NCI-H748 treated with DMSO at 0.1 percent for 48 hours (cell line): ENCODE results near the gene UBALD1.

ENCODE experiments used
- DNase-seq: peaks from one replicate; lab custom pipeline; 2025; lab: John Stamatoyannopoulos, UW

UBALD1 gene

GRCh38 chr16:4616047-4616811 lies 1.5 kb upstream of the UBALD1 start:
- peak; percentile 91 for DNase-seq

GRCh38 chr16:4615384-4616046 lies 827 bp upstream of the UBALD1 start:
- DNase-seq, result no peak

- no peak for DNase-seq
Measured at GRCh38 chr16:4613636-4614570, 785 bp downstream of the UBALD1 start.

GRCh38 chr16:4612977-4613635 lies 1.6 kb downstream of the UBALD1 start:
- no peak for DNase-seq

- DNase-seq, result no peak
Measured at GRCh38 chr16:4612474-4612931, 2.2 kb downstream of the UBALD1 start.

GRCh38 chr16:4611337-4612021 lies 3.2 kb downstream of the UBALD1 start:
- DNase-seq, result no peak

GRCh38 chr16:4610011-4611005 lies 4.4 kb downstream of the UBALD1 start:
- no peak for DNase-seq

- no peak for DNase-seq
Measured at GRCh38 chr16:4609200-4610010, 5.3 kb downstream of the UBALD1 start.

- DNase-seq, result no peak
Measured at GRCh38 chr16:4608704-4608980, 6.0 kb downstream of the UBALD1 start.

- DNase-seq, result no peak
Measured at GRCh38 chr16:4607841-4608703, 6.6 kb downstream of the UBALD1 start.

- no peak for DNase-seq
Measured at GRCh38 chr16:4606354-4606753, 8.3 kb downstream of the UBALD1 start.

GRCh38 chr16:4604401-4604800 lies 10.3 kb downstream of the UBALD1 start:
- DNase-seq, result no peak

- no peak for DNase-seq
Measured at GRCh38 chr16:4603624-4604170, 11.0 kb downstream of the UBALD1 start.

GRCh38 chr16:4602331-4602730 lies 12.4 kb downstream of the UBALD1 start:
- no peak for DNase-seq

- DNase-seq, result no peak
Measured at GRCh38 chr16:4601864-4602186, 12.9 kb downstream of the UBALD1 start.

GRCh38 chr16:4601036-4601863 lies 13.4 kb downstream of the UBALD1 start:
- no peak for DNase-seq

- DNase-seq, result no peak
Measured at GRCh38 chr16:4599545-4599944, 15.1 kb downstream of the UBALD1 start.
